SW 1271 (cell line): Measurements from ENCODE around the gene TLN1.
A peak's percentile ranks its signal among the peaks of the same experiment; 100 is the strongest.

Source experiments
- DNase-seq, 2 experiments: peaks; one replicate each; lab custom pipeline; 2025; lab: John Stamatoyannopoulos, UW

TLN1 gene, protein sequence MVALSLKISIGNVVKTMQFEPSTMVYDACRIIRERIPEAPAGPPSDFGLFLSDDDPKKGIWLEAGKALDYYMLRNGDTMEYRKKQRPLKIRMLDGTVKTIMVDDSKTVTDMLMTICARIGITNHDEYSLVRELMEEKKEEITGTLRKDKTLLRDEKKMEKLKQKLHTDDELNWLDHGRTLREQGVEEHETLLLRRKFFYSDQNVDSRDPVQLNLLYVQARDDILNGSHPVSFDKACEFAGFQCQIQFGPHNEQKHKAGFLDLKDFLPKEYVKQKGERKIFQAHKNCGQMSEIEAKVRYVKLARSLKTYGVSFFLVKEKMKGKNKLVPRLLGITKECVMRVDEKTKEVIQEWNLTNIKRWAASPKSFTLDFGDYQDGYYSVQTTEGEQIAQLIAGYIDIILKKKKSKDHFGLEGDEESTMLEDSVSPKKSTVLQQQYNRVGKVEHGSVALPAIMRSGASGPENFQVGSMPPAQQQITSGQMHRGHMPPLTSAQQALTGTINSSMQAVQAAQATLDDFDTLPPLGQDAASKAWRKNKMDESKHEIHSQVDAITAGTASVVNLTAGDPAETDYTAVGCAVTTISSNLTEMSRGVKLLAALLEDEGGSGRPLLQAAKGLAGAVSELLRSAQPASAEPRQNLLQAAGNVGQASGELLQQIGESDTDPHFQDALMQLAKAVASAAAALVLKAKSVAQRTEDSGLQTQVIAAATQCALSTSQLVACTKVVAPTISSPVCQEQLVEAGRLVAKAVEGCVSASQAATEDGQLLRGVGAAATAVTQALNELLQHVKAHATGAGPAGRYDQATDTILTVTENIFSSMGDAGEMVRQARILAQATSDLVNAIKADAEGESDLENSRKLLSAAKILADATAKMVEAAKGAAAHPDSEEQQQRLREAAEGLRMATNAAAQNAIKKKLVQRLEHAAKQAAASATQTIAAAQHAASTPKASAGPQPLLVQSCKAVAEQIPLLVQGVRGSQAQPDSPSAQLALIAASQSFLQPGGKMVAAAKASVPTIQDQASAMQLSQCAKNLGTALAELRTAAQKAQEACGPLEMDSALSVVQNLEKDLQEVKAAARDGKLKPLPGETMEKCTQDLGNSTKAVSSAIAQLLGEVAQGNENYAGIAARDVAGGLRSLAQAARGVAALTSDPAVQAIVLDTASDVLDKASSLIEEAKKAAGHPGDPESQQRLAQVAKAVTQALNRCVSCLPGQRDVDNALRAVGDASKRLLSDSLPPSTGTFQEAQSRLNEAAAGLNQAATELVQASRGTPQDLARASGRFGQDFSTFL (N-terminal part only)

DNA sequence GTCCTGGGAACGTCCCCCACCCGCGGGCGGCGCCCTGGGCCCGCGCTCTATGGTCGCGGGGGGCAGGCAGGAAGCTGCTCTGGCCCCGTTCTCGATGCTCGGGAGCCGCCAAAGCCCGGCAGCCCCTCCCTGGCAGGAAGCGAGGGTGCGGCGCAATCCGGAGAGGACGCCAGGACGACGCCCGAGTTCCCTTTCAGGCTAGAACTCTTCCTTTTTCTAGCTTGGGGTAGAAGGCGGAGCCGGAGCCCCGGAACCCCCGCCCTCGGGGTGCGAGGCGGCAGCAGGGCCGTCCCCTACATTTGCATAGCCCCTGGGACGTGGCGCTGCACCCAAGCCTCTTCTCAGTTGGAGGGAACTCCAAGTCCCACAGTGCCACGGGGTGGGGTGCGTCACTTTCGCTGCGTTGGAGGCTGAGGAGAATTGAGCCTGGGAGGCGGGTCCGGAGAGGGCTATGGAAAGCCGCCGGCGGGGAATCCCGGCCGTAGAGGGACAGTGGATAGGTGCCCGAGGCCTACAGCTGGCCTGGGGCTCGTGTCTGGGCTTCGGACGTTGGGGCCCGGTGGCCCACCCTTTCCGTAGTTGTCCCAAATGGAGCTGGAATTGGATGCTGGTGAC, at the start of gene TLN1, which contains the start of gene CREB3:
Gene TLN1 (minus strand): TSS at position 11 of the 615 bp plus-strand sequence. CDS start 6,501 bp downstream, outside the sequence.
Gene CREB3 (plus strand): TSS at position 482 of the 615 bp plus-strand sequence. CDS start 107 bp downstream, at position 589.
- DNase-seq: peak; percentile 92 to 98

DNA sequence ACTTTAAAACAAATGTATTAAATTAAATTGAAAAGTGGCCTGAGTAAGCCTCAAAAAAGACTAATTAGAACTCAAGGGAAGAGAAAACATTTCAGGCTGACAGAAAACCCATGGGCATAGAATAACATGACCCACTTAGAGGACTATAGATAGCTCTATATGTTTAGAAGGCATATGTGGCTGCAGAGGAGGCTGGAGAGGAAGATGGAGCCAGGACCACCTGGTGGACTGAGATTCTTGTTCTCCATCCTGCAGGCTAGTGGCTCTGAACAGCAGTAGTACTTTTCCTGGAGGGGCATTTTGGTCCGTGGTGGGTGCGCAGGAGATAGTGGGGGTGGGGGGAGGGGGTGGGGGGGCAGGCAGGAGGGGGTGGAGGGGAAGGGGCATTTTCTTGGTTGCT, 49.1 kb upstream of the TLN1 start:
- no peak for DNase-seq

GRCh38 chr9:35778496-35778895, 46.5 kb upstream of the TLN1 start:
- no peak for DNase-seq

DNA sequence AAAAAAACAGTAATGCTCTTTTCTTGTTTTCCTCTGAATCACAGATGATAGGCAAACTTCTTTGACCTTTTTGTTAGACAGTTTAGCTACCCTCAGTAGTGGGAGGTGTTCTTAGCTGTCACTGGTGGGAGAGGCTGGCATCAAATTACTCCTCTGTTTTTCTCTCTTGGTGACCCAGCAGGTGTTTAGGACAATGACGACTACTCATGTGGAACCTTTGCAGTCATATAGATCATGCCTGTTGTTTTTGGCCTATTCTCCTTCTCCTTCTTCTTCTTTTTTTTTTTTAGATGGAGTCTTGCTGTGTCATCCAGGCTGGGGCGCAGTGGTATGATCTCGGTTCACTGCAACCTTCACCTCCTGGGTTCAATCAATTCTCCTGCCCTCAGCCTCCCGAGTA, 44.0 kb upstream of the TLN1 start:
- DNase-seq: no peak

DNA sequence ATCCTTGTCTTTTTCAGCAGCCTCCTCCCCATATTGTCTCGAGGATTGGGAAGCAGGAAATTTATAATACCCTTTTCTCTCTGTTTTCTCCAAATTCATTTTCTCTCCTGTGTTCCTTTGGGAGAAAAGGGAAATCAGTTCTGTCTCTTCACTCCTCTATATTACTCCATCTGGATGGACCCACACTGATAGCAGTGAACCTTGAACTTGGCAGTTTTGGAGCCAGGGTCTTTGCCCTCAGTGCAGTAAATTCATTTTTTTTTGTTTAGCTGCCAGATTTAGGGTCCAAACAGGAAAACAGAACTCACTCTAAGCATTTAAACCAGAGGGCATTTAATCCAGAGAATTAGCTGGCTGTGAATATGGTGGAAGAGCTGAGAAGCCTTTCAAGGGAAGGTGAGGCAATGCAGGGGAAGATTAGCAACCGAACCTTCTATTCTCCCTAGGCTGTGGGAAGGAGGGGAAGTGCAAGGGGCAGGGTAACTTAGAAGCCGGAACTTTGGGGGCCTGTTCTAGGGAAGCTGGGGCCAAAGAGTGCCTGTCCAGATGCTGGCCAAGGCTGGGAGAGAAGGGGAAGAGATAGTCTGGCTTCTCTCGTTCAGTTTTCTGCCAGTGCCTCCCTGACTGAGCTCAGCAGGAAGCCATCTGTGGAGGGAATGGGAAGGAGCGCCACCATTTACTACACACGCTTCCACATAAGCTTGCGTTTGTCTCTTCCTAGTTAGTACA, 43.1 kb upstream of the TLN1 start:
- DNase-seq: no peak

- DNase-seq: peak in 1 of 2 experiments; percentile 9
Observed at GRCh38 chr9:35771943-35772342, 39.9 kb upstream of the TLN1 start.

GRCh38 chr9:35771534-35771933, 39.5 kb upstream of the TLN1 start:
- DNase-seq: no peak

- DNase-seq: no peak
Observed at GRCh38 chr9:35771075-35771433, 39.1 kb upstream of the TLN1 start.

- no peak for DNase-seq
Observed at GRCh38 chr9:35769763-35770162, 37.8 kb upstream of the TLN1 start.

DNA sequence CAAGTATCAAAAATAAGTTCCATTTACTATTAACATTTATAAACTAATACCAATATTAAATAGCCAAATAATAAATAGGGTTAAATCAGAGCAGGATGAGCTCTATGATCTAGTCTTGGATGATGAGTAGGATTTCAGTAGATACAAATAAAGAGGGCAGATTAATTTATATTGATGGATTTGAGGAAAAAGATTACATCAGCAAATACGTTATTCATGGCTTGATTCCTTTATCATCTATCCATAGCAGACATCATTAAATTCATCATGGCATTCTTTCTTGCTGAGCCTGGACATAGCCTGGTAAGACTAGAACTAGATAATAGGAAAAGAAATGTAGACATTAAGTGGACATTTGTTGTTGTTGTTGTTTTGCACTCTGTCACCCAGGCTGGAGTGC, 35.5 kb upstream of the TLN1 start:
- no peak for DNase-seq

DNA sequence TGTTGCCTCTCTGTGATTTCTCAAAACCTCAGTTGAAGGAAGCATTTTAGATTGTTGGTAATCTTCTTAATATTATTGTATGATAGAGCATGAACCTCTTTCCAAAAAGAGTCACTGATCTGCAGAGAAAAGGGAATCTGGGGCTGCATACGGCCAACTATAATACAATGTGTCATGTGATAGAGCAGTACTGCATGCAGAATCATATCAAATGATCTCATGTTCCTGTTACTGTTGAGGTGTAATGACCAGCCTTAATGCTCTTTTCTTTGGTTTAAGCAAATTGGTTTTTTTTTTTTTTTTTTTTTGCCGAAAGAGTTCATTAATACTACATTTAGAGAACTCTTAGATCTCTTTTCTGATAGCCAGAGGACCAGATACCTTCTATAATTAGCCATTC, 35.0 kb upstream of the TLN1 start:
- DNase-seq: no peak

DNA sequence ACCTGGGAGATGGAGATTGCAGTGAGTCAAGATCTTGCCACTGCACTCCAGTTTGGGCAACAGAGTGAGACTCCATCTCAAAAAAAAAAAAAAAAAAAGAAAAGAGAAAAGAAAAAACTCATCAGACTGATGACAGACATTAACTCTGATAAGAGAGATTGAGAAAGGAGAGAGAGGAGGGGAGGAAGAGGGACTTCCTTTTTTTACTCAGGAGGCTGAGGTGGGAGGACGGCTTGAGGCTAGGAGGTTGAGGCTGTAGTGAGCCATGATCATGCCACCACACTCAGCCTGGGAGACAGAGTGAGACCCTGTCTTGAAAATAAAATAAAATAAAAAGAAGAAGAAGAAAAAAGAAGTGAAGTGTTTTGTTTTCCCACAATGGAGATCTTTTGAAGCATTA, 31.8 kb upstream of the TLN1 start:
- DNase-seq: no peak

DNA sequence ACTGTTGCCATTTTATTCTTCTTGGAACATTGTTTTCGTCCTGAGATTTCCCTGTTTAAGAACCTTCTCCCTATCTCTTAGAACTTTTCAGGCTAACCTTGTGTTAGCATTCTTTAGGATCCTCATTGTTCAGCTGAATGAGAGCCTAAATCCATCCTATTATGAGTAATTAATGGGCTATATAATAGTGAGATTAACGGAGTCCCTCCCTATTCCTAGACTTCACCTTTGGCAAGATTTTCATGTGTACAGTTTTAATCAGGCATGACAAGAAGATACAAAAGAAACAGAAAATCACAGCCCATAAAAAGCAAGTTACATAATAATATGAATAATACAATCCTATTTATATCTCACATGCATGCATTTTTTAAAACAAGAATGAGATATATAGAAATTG, 31.2 kb upstream of the TLN1 start:
- no peak for DNase-seq

GRCh38 chr9:35760651-35761050, 28.7 kb upstream of the TLN1 start:
- no peak for DNase-seq

GRCh38 chr9:35759795-35760194, 27.8 kb upstream of the TLN1 start:
- no peak for DNase-seq

DNA sequence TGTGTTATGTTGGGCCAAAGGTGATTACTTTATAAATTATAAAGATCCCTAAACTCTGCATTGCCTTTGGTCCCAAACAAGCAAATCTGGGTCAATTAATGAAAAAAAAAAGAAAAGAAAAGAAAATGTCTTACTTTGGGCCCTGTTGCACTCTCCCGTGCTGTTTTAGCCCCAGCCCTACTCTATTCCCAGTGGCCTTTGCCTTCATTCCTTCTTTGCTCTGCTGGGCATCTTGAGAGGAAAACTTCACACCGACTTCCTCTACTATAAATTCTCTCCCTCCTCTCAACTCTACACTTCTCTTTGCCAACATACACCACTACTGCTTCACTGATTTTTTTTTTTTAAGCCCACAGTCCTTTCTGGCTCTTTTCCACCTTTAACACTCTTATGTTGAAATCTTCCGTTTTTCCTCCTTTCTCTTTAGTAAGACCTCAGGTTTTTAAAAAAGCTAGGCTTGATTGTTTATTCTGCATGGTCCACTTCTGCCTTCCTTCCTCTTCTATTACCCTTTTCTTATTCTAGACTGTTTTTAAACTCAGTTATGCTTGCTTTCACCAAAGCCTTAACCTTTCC, 26.6 kb upstream of the TLN1 start:
- no peak for DNase-seq

- DNase-seq: no peak
Observed at GRCh38 chr9:35757892-35758275, 25.9 kb upstream of the TLN1 start.

GRCh38 chr9:35757226-35757891, 25.4 kb upstream of the TLN1 start:
- DNase-seq: peak; percentile 19 to 67

- peak in 1 of 2 experiments; percentile 55 for DNase-seq
Observed at GRCh38 chr9:35756275-35757225, 24.6 kb upstream of the TLN1 start.
